ENCODE data around the gene KCNAB1.

KCNAB1 gene

DNA sequence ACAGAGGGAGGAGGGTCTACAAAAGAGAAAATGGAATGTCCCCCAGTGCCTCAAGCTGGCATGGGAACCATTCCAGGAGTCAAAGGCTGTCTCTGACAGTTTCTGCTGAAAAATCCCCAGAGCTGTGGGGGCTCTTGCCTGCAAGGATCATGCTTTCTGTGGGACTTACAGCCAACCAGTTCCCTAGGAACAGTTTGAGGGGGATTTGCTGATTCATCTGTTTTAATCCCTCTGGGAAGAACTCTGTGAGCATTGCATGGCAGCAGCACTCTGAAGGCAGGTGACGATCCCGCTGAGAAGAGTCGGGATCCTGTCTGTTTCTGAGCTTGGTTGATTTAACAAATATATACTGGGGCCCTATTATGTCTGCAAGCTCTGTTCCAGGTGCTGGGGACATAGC is 258.5 kb downstream of the KCNAB1 start:
- DNase-seq = no peak

DNA sequence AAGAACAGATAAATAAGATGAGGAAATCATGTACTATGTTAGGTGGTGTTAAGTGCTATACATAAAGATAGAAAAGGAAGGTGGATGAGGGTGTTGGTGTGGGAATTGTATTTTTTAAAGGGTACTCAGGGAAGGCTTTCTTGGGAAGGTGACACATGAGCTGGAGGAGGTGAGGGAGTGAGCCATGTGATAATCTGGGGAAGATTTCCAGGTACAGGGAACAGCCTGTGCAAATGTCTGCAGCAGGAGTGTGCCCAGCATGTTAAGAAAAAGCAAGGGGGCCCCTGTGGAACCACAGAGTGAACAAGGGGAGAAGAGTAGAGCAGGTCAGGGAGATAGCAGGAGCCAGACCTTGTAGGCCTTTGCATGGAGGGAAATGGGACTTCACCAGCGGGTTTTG is 258.9 kb downstream of the KCNAB1 start:
- DNase-seq = no peak

DNA sequence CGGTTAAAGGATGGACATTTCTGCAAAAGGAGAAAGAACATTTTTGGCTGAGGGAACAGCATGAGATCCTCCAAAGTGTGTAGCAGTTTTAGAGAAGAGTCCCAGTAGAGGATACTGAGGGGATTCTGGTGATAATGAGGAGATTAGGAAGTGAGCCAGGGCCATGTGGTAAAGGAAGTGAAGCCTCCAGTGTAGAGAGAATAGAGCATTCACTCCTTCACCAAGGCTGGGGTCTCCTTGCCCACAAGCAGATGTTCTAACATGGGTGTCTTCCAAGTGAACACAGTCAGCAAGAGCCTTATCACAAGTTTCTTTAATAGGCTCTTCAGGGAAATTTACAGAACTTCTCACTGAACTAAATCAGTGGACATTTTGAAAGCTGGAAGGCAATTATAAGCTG is 260.9 kb downstream of the KCNAB1 start:
- no peak for DNase-seq

DNA sequence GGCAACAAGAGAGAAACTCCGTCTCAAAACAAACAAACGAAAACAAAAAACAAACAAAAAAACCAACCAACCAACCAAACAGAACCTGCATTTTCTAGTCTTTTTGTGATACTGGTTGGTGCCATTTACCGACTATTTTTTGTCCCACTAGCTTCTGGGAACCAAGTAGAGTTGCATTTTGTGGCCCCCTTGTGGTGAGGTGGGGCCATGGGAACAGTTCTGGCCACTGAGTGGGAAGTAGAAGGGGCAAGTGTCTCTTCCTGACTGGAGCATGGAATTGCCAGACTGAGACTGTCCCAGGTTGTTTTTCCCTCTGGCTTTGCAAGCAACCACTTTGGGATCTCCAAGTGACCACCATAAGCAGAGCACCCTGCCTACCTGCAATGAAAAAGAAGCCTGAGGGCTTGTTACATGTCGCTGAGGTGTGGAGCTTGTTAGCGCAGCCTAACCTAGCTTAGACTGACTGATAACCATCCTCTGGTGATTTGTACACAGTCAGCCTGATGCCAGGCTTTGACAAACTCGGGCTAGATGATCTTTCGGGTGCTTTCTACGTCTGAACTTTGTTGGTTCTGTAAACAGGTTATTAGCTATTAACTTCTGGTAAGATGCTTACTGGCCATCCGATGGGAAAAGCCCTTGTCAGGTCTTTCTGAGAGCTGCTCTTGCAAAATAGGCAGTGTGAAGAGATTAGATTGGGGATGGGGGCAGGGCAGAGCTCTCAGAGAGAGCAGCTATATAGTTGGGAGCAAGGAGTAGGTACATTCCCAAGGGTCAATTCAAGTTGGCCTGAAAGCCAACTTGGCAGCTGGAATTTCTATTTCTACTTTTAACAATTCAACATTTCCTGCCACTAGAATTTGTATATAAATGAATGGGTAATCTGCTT is 262.3 kb downstream of the KCNAB1 start:
- DNase-seq = no peak

DNA sequence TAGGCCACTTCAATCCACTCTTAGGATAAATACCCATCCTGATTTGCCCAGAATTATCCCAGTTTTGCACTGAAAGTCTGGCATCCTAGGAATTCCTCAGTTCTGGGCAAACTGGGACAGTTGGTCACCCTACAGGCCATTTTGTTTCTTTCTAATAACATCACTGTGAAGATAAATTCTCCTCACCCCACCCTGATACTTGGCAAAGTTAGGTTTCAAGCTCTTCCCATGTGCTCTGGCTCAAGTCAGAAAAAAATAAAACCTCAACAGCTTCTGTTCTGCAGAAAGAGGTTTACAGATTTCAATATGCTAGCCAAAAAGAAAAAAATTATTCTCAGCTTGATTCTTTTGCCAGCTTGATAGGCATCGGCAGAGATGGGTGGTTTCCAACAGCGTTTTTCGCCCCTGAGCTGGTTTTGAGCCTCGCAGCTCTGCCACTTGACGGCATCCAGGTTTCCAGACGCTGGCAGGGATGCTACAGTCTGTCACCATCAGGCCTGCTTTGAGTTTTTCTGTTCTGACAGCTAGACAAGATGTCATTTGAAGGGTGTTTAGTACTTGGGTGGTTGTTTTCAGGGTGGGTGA is 263.2 kb downstream of the KCNAB1 start:
- DNase-seq = no peak

DNA sequence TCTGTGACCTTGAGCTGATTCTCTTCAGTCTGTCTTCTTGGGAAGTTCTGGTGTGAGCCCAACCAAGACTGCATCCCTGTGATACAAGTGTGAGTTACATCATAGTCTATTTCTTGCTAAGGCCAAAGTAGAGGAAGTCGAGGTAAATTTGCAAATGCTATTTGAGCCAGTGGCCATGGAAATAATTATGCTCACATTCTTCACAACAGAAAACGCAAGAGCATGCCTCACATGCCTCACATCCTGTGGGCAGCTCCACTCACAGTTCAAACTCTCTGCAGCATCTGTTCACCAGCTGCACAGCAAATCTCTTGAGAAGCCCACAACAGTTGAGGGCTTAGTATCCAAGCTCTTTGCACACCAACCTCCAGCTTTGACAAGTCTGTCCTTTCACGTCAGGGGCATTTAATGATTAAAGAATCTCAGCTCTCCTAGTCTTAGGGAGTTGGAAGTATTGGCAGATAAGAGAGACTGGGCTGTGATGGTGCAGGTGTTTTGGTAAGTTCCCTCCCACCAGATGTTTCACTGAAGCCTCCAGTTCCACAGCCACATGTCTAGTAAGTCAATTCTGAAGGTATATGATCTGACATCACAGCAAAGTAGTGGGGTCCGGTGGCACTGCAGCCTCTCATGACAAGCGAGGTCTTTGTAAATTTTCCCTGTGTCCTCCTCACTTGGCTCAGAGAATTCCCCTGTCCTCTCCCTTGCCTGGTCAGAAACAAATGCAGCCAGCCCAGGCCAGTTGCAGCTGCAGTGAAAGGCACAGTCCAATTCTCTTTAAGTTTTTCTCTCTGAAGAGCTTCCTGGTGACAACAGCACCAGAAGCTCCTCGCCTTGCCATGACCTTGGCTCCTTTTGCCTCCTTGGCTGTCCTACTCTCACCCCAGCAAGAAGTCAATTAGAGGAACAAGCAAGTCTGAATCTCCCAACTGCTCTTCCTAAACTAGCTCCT is 268.4 kb downstream of the KCNAB1 start:
- DNase-seq = no peak

DNA sequence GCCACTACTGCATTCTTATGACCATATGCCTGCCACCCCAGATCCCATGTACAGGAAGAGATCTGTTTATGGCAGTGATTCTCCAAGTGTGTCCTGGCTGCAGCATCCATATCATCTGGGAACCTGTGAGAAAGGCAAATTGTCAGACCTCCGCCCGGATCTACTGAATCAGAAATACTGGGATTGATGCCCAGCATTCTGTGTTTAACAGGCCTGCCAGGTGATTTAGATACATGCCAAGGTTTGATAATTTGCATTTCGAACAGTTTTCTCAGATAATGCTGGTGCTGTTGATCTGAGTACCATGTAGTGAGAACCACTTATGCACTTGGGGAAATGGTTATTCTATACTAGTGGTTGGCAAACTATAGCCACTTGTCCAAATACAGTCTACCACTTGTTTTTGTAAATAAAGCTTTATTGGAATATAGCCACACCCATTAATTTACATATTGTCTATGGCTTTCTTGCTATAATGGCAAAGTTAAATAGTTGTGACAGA is 269.1 kb downstream of the KCNAB1 start:
- DNase-seq = no peak

DNA sequence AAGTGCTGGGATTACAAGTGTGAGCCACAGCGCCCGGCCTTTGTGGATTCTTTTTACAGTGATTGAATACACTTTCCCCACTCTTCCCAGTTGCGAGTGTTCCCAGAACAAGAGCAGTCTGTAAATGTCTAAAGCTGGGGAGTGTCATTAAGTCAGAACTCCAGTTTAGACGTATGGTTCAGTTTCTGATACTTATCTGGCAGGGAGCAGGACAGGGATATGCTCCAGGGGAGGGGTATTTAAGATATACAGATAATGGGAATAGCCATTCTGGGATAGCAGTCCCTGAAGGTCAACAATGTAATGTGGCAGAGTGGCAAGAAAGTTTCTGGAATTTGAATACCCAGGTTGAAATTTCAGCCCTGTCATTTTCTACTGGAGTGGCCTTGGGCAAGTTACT is 270.5 kb downstream of the KCNAB1 start:
- DNase-seq = no peak

DNA sequence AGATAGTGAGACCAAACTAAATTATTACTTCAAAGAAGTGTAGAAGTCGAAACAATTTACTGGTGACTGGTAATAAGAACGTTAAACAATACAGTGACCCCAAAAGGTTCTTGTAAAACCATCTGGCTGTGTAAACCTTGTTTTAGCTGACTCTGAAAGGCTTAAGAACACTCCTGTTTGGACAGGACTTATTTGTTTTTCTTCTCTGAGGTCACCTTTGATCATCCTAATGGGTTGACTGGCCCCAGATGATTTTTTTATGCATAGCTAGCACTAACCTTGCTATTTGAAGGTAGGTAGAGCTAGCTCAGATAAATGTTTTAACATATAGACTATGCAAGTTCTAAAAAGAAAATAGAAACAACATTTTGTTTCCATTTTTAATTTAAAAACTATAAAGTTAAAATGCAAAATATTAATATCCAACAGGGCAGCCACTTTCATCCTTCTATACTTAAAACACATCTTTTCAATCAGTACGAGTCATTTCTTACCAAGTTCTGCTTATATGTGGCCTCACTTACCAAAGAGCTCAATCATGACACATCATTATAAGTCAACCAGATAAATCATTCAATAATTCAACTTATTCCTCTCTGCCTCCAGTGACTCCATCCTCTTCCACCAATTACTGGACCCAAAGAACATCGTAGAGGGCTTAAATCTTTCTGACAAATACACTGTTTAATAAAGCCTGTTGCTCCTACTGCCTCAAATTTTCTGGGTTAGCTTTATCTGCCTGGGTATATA is 275.8 kb downstream of the KCNAB1 start:
- DNase-seq = no peak

DNA sequence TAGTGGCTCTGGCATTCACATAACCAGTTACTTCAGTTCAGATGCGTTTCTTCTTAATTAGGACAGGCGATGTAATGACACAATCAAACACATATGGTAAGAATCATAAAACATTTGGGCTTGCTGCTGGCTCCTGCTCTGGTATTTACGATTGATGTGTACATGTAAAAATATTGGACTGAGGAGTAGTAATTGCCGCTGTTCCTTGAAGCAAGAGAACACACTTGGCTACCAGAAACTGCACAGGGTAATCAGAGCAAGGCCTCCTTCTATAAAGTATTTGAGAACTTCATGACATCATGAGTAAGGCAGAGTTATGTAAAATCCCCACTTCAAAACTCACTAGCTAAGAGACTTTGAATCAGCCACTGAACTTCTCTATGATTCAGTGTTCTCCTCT is 276.5 kb downstream of the KCNAB1 start:
- DNase-seq = no peak

DNA sequence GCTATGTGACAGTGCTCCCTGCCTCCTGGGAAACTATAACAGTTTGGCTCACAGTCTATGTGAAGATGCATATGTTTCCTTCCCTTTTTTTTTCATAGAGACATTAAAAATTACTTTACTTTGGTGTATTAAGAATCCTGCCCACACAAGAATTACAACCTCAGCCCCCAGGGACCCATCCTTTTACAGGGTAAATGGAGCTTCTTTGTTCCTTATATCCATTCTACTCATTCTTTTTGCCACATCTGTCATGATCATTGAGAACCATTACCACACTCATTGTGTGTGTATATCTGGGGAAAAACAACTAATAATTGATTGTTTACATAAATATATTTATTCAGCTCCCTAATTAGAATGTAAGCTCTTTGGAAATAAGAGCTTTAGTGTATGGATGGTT is 277.2 kb downstream of the KCNAB1 start:
- no peak for DNase-seq

DNA sequence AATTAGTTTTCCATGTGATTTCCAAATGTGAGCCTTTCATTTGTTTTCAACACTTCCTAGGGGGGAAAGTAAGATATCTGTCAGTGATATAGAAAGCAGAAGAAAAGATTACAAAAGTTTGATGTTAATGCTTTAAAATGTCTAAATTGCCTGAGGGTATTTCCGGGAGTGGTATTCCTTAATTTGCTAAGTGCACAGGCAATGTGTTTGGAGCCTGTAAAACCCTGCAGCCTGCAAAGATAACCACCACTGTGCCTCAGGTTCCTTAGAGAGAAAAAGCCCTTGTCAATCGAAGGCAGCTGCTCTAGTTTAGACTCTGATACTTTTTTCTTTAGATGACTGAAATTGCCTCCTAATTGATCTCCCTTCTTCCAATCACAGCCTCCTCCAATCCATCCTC is 279.7 kb downstream of the KCNAB1 start:
- DNase-seq = no peak

DNA sequence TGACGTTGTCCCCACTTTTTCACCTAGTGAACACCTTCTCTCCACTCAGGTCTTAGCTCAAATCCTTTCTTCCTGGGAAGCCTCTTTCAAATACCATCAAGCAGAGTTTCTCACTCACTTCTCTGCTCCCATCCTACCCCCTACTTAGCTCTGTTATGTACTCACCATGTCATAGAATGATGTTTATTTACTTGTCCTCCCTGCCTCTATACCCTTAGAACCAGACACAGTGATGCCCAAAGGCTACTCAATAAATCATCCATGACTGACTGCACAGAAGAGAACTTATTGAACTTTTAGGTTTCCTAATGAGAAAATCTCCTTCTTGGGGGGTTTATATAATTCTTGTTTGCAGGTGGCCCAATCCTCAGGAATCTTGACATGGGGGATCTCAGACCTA is 280.4 kb downstream of the KCNAB1 start:
- no peak for DNase-seq

DNA sequence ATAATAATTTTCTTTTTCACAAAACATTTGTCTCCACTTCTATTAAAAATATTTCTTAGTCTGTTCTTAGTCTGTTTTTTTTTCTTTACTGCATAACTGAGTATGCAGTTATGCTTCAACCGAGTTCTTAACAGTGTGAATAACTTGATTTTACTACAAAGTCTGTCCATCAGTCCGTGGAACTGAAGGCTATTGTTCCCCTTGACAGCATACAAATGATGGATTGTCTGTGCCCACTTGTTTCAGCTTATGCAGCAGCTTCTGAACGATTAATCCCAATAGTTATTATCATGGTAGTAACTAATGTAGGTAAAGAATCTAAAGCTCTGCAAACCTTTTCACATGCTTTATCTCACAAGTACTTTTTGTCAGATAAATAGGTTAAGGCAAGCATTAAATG is 283.8 kb downstream of the KCNAB1 start:
- no peak for DNase-seq

DNA sequence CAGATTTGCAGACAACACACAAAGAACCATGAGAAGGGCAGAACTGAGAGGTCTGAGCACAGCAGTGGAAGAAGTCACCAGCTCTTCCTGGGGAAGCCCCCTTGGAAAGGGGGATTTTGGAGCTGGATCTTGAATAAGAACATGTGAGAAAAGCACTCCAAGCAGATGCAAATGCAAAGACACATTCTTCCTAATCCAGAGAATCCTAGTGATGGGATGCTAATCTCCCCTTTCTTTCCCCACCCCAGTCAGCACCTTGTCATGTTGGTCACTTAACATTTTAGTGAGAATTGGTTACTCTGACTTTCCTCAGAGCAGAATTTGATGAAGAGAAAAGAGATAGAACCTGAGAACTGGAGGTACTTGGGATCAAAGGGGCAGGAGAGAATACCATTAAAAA is 286.0 kb downstream of the KCNAB1 start:
- no peak for DNase-seq

DNA sequence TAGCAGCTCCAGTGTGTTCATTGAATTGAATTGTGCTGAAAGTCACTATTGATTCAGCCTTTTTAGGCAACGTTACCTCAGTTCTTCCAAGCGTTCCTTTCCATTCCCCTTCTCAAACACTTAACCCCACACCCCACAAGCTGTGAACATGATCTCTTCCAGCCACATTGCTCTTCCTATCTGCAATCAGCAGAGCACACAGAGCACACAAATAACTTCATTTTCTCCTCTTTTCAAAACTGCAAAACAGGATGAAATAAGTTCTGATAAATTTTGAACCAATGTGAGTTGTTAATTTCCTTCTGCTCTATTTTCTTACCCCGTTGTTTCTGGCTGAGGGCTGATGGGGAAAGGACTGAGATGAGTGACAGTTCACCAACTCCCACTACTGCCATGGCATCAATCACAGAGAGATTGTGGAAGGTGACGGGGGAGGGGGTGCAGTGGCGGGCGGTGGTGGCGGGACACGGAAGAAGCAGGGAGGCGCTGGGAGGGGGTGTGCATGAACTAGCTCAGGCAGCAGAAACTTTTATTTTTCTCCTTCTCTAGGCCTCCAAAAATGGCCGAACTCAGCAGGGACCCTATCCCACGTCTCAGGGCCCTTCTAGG is 287.3 kb downstream of the KCNAB1 start:
- DNase-seq = no peak

DNA sequence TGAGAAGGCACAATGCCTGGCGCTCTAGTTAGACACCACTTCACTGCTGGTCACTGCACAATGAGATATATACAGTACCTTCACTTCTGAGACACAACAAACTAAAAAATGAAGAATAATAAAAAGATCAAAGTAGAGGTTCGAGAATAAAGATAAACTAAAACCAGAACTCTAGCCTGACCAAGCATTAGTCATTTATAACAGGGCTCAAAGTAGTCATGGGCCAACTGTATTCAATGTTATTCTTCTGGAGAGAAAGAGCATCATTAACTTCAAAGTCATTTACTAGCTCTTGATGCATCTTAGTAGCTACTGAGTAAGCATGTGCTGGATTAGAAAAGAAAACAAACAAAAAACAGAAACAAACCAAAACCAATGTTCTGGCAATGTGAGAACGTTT is 289.3 kb downstream of the KCNAB1 start:
- no peak for DNase-seq

DNA sequence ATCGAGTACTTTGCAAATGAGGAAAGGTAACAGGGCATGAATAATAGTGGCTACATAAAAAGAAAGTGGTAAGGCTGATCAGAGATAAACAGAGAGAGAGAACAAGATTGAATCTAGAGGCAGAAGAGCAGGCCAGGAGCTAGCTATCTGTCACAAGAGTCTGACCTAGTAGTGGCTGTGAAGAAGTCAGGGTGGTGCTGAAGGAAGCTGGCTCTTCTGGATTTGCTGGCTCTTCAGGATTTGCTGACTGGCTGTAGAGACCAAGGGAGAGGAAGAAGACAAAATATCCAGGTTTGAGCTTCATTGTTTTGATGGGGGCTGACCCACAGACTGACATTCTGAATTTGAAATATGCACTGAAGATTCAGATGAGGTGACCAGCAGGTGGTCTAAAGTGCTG is 292.2 kb downstream of the KCNAB1 start:
- no peak for DNase-seq

DNA sequence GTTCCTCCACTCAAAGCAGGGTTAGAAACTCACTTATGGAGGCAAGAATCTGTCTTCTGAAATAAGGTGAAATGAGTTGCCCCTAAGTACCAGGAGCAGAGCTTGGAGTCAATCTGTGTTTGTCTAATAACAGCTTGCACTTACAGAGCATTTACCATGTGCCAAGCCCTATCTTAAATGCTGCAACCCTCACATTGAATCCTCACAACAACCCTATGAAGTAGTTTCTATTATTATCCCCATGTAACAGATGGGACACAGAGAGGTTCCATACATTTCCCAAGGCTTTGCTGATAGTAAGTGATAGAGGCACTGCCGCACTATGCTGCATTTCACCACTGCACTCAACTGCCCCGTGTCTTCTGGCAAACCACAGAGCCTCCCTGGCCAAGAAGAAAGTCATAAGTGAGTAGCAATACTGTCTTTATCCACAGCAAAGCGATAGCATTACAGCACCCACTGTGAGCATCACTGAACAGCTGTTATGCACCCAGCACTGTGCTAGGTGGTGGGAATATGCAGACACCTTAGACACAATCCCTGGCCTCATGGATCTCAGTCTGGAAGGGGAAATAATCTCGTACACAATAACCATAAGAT is 293.0 kb downstream of the KCNAB1 start:
- no peak for DNase-seq

DNA sequence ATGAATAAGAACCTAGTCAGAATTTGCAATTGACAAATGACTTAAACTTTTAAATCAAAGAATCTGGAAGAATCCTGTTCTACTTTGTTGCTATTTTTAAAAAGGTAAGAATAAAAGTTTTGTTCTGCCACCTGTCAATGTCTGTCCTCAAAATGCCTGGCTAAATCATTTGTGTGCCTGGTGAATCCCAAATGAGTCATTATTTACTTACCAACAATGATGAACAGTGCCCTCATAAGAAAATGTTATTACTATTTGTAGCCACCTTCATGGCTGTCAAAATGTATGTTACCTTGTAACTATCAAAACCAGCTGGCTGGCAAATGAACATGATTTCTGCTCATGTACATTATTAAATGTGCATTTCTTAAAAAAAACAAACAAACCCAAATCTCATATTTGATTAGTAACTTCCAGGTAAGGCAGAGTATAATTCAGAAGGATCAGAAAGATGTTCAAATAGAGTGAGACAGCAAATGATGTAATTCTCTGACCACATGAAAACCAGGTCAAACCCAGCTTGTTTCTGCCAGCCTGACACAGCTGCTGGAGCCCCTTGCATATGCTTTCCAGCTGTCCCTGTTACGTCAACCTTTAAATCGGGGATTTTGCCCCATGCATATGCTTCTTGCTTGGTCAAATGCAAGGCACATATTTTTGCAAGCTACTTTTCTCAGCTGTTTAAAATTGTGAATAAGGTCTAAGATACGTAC is 296.6 kb downstream of the KCNAB1 start:
- DNase-seq = no peak

DNA sequence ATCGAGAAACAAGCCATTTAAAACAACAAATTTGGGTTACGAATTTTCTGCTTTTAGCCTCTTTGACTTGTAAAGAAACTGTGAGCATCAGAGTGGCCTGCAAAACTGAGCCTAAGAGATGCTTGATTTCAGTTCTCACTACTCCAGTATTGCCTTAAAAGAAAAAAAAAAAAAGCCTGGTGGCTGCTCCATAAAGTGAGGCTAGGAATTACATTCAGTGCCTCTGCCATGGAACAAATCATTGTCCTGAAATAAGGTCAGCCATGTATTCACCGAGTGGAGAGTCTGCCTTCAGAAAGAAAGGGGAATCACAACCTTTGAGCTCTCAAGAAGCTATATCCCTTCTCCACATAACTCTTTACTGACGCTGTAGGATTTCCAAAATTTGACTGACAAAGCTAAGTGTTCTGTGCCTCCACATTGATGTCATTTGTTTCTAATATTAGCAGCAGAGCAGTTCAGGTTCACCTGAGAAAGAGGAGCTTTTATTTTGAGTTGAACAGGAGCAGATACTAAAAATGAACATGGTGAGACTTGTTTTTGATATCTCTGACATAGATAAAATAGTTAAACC is 297.3 kb downstream of the KCNAB1 start:
- no peak for DNase-seq

Measured in NCI-H1436 treated with DMSO at 0.1 percent for 48 hours (cell line).